Spleen (tissue), 11 donors: ENCODE data around the gene ARHGAP28. TPM values are rescaled to one million over a fixed set of nuclear protein-coding genes. Genes with fewer than 3 reads are reported as not detected.
"Not testable (repeated sequence)": the region's sequence is repeated elsewhere in the genome, so short reads cannot be mapped to it uniquely, and the experiment has no call there.

Experiments
- DNase-seq: peaks from one replicate; pipeline ENCODE4 v3.0.0-alpha.2; 2020
- H3K27ac ChIP-seq, 8 donors: fragments of 200-600 bp; sonication (generic) in 7 of 8; 1 replicate in 4 of 8; 2 replicates in 4 of 8; pipeline versions ENCODE4 v1.5.0 to v1.8.0; 2016 to 2021; ENCODE audit warnings: inconsistent platforms in 4 of 8, mild to moderate bottlenecking in 4 of 8, moderate library complexity in 1 of 8
- H3K27me3 ChIP-seq, 7 donors: fragments of 200-600 bp; sonication (generic) in 6 of 7; replicated peaks in 1 of 7; 1 replicate in 4 of 7; 2 replicates in 3 of 7; pipeline versions ENCODE4 v1.5.0 to v1.8.0; 2016 to 2021; ENCODE audit warnings: inconsistent platforms in 3 of 7, mild to moderate bottlenecking in 1 of 7
- H3K36me3 ChIP-seq, 6 donors: fragments of 200-600 bp; sonication (generic) in 5 of 6; 1 replicate in 4 of 6; 2 replicates in 2 of 6; pipeline versions ENCODE4 v1.5.0 to v1.8.0; 2016 to 2021; ENCODE audit warnings: inconsistent platforms in 2 of 6
- H3K4me1 ChIP-seq, 6 donors: fragments of 200-600 bp; sonication (generic) in 5 of 6; 1 replicate in 3 of 6; 2 replicates in 3 of 6; pipeline versions ENCODE4 v1.5.0 to v1.8.0; 2016 to 2021; ENCODE audit warnings: inconsistent platforms in 3 of 6
- H3K4me3 ChIP-seq, 8 donors: fragments of 200-600 bp; sonication (generic) in 7 of 8; 1 replicate in 4 of 8; 2 replicates in 4 of 8; pipeline versions ENCODE4 v1.5.0 to v1.8.0; 2016 to 2021; ENCODE audit warnings: inconsistent platforms in 4 of 8, mild to moderate bottlenecking in 4 of 8, moderate library complexity in 2 of 8
- H3K9me3 ChIP-seq, 8 donors: fragments of 200-600 bp; sonication (generic) in 7 of 8; 1 replicate in 4 of 8; 2 replicates in 4 of 8; pipeline versions ENCODE4 v1.5.0 to v1.8.0; 2016 to 2021; ENCODE audit warnings: inconsistent platforms in 4 of 8
- POLR2A ChIP-seq, 3 donors: fragments of 450-650 bp; IDR thresholded peaks; one replicate each; pipeline ENCODE4 v1.5.1; 2017; ENCODE audit warnings: antibody characterized with exemption in 3 of 3, mild to moderate bottlenecking in 1 of 3
- POLR2AphosphoS5 ChIP-seq, 3 donors: sonication (generic); formaldehyde crosslinking; IDR thresholded peaks; one replicate each; pipeline ENCODE4 v1.5.1; 2017; ENCODE audit warnings: antibody characterized with exemption in 3 of 3
- WGBS, 5 donors: extraction: QIAGEN DNeasy Blood & Tissue Kit in 3 of 5; methylation state at CpG; one replicate each; pipeline versions ENCODE4 v1.1.5 to v1.1.7; 2013 to 2018; 5-methylcytosine and 5-hydroxymethylcytosine counted together
- intact Hi-C: fragments of 100-400 bp; cut with DNase I; formaldehyde crosslinking; loops from one replicate; pipeline ENCODE4 v1.15.0; 2023; ENCODE audit warnings: low total_unique reads
- polyA plus RNA-seq, 3 donors: library from polyadenylated mRNA; stranded (reverse); fragments of 200-250 nt; gene quantifications; one replicate each; pipeline ENCODE4 v1.2.1, GENCODE V29; 2013
- total RNA-seq, 7 donors: library from RNA; depleted of rRNA in 3 of 7; stranded (reverse); fragments of >200 nt in 3 of 7; fragmentation: NEBNext Ultra II Directional in 4 of 7; extraction: Animal tissue kit (Norgen Biotek cat#: 25700) in 4 of 7; gene quantifications; one replicate each; pipeline versions ENCODE4 v1.1.0 to v1.2.1, GENCODE V29; 2016 to 2021
- TF ChIP-seq, protein P1 (sequence below), 11 experiments: fragments of 200-600 bp in 7 of 11; fragments of 450-650 bp in 4 of 11; sonication (generic) in 4 of 11; IDR thresholded peaks in 8 of 11; conservative IDR thresholded peaks in 3 of 11; 1 replicate in 7 of 11; 2 replicates in 4 of 11; pipeline versions ENCODE4 v1.4.0 to v1.8.0; 2016 to 2021; ENCODE audit warnings: antibody characterized with exemption in 11 of 11, inconsistent platforms in 4 of 11, mild to moderate bottlenecking in 1 of 11
- donor health status: healthy with polysubstance abuse.
- donor health status: DM: no; HTN: no; CAD: no; lungs with moderate emphysema.
- donor health status: DM: no; HTN: no; CAD: no.
- donor health status: Bipolar disorder and iron deficiency.
- donor health status: healthy.
- donor health status: DM: no; HTN: no; CAD: no.
- donor health status: DM: yes; HTN: yes; CAD: no.

ARHGAP28 gene
- total and polyA plus RNA-seq, 10 donors: 1.9 to 78.3 (median 30.3) TPM

DNA sequence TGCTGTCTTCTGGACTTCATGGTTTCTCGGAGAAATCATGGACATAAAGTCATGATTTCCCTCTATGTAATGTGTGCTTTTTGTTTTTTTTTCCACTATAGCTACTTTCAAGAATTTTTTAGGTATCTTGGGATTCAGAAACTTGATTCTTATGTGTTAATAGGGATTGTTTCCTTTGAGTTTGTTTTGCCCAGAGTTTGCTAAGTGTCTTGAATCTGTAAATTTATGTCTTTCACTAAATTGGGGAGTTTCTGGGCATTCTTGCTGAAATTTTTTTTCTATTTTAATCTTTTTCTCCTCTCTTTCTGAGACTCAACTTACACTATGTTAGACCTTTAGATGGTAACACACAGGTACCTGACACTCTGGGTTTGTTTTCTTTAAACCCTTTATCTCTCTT lies 205.3 kb downstream of the ARHGAP28 start:
- no peaks in the 10 kb centered on the region for H3K36me3 ChIP-seq
- H3K27ac ChIP-seq: no peak overlapping the region
- WGBS, 5 donors: 83 to 95% (median 88%) methylated on average over 1 of the region's 1 CpG
- H3K4me1 ChIP-seq: no peaks in the 10 kb centered on the region
- H3K4me3 ChIP-seq: no peak overlapping the region
- TF ChIP-seq POLR2A (IDR thresholded peaks at IDR 0.05) (no peak), POLR2AphosphoS5 (IDR thresholded peaks at IDR 0.05) (no peak)
- TF ChIP-seq, protein P1, sequence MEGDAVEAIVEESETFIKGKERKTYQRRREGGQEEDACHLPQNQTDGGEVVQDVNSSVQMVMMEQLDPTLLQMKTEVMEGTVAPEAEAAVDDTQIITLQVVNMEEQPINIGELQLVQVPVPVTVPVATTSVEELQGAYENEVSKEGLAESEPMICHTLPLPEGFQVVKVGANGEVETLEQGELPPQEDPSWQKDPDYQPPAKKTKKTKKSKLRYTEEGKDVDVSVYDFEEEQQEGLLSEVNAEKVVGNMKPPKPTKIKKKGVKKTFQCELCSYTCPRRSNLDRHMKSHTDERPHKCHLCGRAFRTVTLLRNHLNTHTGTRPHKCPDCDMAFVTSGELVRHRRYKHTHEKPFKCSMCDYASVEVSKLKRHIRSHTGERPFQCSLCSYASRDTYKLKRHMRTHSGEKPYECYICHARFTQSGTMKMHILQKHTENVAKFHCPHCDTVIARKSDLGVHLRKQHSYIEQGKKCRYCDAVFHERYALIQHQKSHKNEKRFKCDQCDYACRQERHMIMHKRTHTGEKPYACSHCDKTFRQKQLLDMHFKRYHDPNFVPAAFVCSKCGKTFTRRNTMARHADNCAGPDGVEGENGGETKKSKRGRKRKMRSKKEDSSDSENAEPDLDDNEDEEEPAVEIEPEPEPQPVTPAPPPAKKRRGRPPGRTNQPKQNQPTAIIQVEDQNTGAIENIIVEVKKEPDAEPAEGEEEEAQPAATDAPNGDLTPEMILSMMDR (IDR thresholded peaks at IDR 0.05 in 8 of 11, conservative IDR thresholded peaks at IDR 0.05 in 3 of 11): no peak
- H3K9me3 ChIP-seq: no peaks in the 10 kb centered on the region
- H3K27me3 ChIP-seq: peaks cover 0 to 7% (median 0%) of the 10 kb centered on the region in 7 donors
- intact Hi-C loops: no loop called here
- DNase-seq: no peak

DNA sequence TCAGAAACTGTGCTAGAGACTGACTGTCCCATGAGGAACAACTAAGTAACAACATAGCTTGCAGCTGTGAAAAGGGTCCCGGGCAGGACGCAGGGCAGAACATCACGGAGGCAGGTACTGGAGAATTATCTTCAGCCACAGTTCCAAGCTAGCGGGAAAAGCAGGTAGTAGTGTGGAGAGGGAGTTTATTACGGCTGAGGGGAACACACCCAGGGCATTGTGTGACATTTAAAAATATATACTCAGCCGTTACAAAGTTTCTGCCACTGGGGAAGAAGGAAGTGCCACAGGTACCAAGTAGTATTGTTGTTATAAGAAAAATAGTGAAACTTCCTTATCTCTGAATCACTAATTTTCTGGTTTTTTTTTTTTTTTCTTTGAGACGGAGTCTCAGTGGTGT lies 208.5 kb downstream of the ARHGAP28 start:
- H3K36me3 ChIP-seq: no peaks in the 10 kb centered on the region
- H3K9me3 ChIP-seq: no peaks in the 10 kb centered on the region
- intact Hi-C loops: no loop called here
- DNase-seq: no peak
- no peak for TF ChIP-seq POLR2A (IDR thresholded peaks at IDR 0.05)
- no peak for TF ChIP-seq POLR2AphosphoS5 (IDR thresholded peaks at IDR 0.05)
- TF ChIP-seq, protein P1 (IDR thresholded peaks at IDR 0.05 in 8 of 11, conservative IDR thresholded peaks at IDR 0.05 in 3 of 11): no peak
- no peaks in the 10 kb centered on the region for H3K4me1 ChIP-seq
- no peak overlapping the region for H3K27ac ChIP-seq
- H3K27me3 ChIP-seq: peaks cover 0 to 7% (median 0%) of the 10 kb centered on the region in 7 donors
- 12 to 32% (median 17%) methylated on average over 7 of the region's 7 CpGs for WGBS, 5 donors
- no peak overlapping the region for H3K4me3 ChIP-seq

- H3K4me3 ChIP-seq, H3K27me3 ChIP-seq, H3K9me3 ChIP-seq, H3K36me3 ChIP-seq, intact Hi-C loops, H3K4me1 ChIP-seq, H3K27ac ChIP-seq, DNase-seq: not testable (repeated sequence)
- 53 to 72% (median 62%) methylated on average over 2 of the region's 2 CpGs for WGBS, 5 donors
These were observed 208.9 kb downstream of the ARHGAP28 start for GRCh38 chr18:6938403-6938802.

GRCh38 chr18:6939972-6940371 lies 210.5 kb downstream of the ARHGAP28 start:
- Histone ChIP-seq H3K4me3 (no peak overlapping the region), H3K9me3 (no peaks in the 10 kb centered on the region), H3K27ac (no peak overlapping the region), H3K4me1 (no peaks in the 10 kb centered on the region), H3K27me3 (peaks cover 0 to 7% (median 0%) of the 10 kb centered on the region in 7 donors), H3K36me3 (no peaks in the 10 kb centered on the region)
- intact Hi-C loops: no loop called here
- WGBS, 5 donors: 70 to 95% (median 89%) methylated on average over 4 of the region's 4 CpGs
- TF ChIP-seq POLR2AphosphoS5 (IDR thresholded peaks at IDR 0.05): no peak
- no peak for TF ChIP-seq POLR2A (IDR thresholded peaks at IDR 0.05)
- TF ChIP-seq, protein P1 (IDR thresholded peaks at IDR 0.05 in 8 of 11, conservative IDR thresholded peaks at IDR 0.05 in 3 of 11): no peak
- DNase-seq: no peak

- 84 to 93% (median 86%) methylated on average over 9 of the region's 9 CpGs for WGBS, 5 donors
- Histone ChIP-seq H3K4me3 (no peak overlapping the region), H3K9me3 (no peaks in the 10 kb centered on the region), H3K36me3 (no peaks in the 10 kb centered on the region), H3K27me3 (peaks cover 0 to 7% (median 0%) of the 10 kb centered on the region in 7 donors), H3K27ac (no peak overlapping the region), H3K4me1 (no peaks in the 10 kb centered on the region)
- intact Hi-C loops: no loop called here
- no peak for DNase-seq
- no peak for TF ChIP-seq POLR2A (IDR thresholded peaks at IDR 0.05)
- TF ChIP-seq, protein P1 (IDR thresholded peaks at IDR 0.05 in 8 of 11, conservative IDR thresholded peaks at IDR 0.05 in 3 of 11): no peak
- no peak for TF ChIP-seq POLR2AphosphoS5 (IDR thresholded peaks at IDR 0.05)
These were observed 210.9 kb downstream of the ARHGAP28 start for GRCh38 chr18:6940451-6940850.
